Measurements from ENCODE around the gene MAP3K5.

Gene MAP3K5

GRCh38 chr6:136517582-136517981, 274.7 kb downstream of the MAP3K5 start:
- no peak for DNase-seq (ENCODE audit: low spot score)

- no peak for DNase-seq (ENCODE audit: low spot score)
These were observed 275.3 kb downstream of the MAP3K5 start for GRCh38 chr6:136517002-136517401.

GRCh38 chr6:136514591-136514990, 277.7 kb downstream of the MAP3K5 start:
- peak; percentile 45 for DNase-seq (ENCODE audit: low spot score)

GRCh38 chr6:136511926-136512325, 280.4 kb downstream of the MAP3K5 start:
- no peak for DNase-seq (ENCODE audit: low spot score)

- DNase-seq (ENCODE audit: low spot score): no peak
These were observed 280.9 kb downstream of the MAP3K5 start for GRCh38 chr6:136511397-136511796.

- DNase-seq (ENCODE audit: low spot score): peak; percentile 9
These were observed 281.5 kb downstream of the MAP3K5 start for GRCh38 chr6:136510782-136511181.

- no peak for DNase-seq (ENCODE audit: low spot score)
These were observed 282.0 kb downstream of the MAP3K5 start for GRCh38 chr6:136510299-136510698.

GRCh38 chr6:136508725-136509392, 283.4 kb downstream of the MAP3K5 start:
- DNase-seq (ENCODE audit: low spot score): no peak
